ENCODE data around the gene SGSH.

The SGSH gene

DNA sequence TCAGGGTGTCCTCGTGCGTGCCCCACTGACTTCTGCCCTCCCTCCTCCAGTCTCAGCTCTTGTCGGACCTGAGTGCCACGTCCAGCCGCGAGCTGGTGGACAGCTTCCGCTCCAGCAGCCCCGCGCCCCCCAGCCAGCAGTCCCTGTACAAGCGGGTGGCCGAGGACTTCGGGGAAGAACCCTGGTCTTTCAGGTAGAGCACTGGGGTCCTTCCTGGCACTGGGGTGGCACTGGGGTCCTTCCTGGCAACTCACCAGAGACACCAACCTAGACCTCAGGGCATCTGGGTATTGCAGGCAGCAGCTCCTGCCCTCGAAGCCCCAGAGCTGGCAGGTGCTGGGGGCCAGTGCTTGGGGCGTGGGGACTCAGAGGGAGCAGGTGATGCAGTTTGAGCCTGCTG, 25.0 kb downstream of the SGSH start:
- no peak overlapping the region for H3K27ac ChIP-seq (ENCODE audit: low read depth, low read length, poor library complexity, severe bottlenecking)
- H3K9ac ChIP-seq (ENCODE audit: low read length) = no peak overlapping the region
- H3K36me3 ChIP-seq (ENCODE audit: insufficient read depth, low read length) = no peaks in the 10 kb centered on the region
- H2AFZ ChIP-seq (ENCODE audit: low read length) = no peak overlapping the region
- H3F3A ChIP-seq (ENCODE audit: insufficient read depth, low read length) = no peaks in the 10 kb centered on the region
- TF ChIP-seq EZH2 (IDR thresholded peaks at IDR 0.05; ENCODE audit: borderline replicate concordance, low read length) = no peak
- TF ChIP-seq, protein P1, sequence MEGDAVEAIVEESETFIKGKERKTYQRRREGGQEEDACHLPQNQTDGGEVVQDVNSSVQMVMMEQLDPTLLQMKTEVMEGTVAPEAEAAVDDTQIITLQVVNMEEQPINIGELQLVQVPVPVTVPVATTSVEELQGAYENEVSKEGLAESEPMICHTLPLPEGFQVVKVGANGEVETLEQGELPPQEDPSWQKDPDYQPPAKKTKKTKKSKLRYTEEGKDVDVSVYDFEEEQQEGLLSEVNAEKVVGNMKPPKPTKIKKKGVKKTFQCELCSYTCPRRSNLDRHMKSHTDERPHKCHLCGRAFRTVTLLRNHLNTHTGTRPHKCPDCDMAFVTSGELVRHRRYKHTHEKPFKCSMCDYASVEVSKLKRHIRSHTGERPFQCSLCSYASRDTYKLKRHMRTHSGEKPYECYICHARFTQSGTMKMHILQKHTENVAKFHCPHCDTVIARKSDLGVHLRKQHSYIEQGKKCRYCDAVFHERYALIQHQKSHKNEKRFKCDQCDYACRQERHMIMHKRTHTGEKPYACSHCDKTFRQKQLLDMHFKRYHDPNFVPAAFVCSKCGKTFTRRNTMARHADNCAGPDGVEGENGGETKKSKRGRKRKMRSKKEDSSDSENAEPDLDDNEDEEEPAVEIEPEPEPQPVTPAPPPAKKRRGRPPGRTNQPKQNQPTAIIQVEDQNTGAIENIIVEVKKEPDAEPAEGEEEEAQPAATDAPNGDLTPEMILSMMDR (IDR thresholded peaks at IDR 0.05; ENCODE audit: low read length) = no peak
- H3K79me2 ChIP-seq (ENCODE audit: insufficient read depth, low read length) = no peaks in the 10 kb centered on the region
- no peaks in the 10 kb centered on the region for H3K9me3 ChIP-seq (ENCODE audit: low read length)
- H3K4me3 ChIP-seq (ENCODE audit: low read depth, low read length, poor library complexity, severe bottlenecking) = no peak overlapping the region
- peaks cover 19% of the 10 kb centered on the region; the same call in 1 of the 2 replicates for H3K27me3 ChIP-seq (ENCODE audit: insufficient read depth, low read length)
- no peaks in the 10 kb centered on the region for H3K4me1 ChIP-seq (ENCODE audit: insufficient read depth, low read length, severe bottlenecking)
- H3K9me2 ChIP-seq (ENCODE audit: low read depth, low read length) = no peaks in the 10 kb centered on the region
- no peaks in the 10 kb centered on the region for H4K20me1 ChIP-seq (ENCODE audit: insufficient read depth, low read length)
- H3K4me2 ChIP-seq (ENCODE audit: low read length) = no peak overlapping the region

GRCh38 chr17:80191865-80192661, 28.1 kb downstream of the SGSH start:
- no peak overlapping the region for H3K9ac ChIP-seq (ENCODE audit: low read length)
- no peaks in the 10 kb centered on the region for H3K4me1 ChIP-seq (ENCODE audit: insufficient read depth, low read length, severe bottlenecking)
- no peak overlapping the region for H3K4me3 ChIP-seq (ENCODE audit: low read depth, low read length, poor library complexity, severe bottlenecking)
- H4K20me1 ChIP-seq (ENCODE audit: insufficient read depth, low read length) = no peaks in the 10 kb centered on the region
- no peaks in the 10 kb centered on the region for H3F3A ChIP-seq (ENCODE audit: insufficient read depth, low read length)
- H3K79me2 ChIP-seq (ENCODE audit: insufficient read depth, low read length) = no peaks in the 10 kb centered on the region
- no peak for TF ChIP-seq EZH2 (IDR thresholded peaks at IDR 0.05; ENCODE audit: borderline replicate concordance, low read length)
- TF ChIP-seq, protein P1 (IDR thresholded peaks at IDR 0.05; ENCODE audit: low read length) = no peak
- no peak overlapping the region for H3K4me2 ChIP-seq (ENCODE audit: low read length)
- no peaks in the 10 kb centered on the region for H3K9me2 ChIP-seq (ENCODE audit: low read depth, low read length)
- peaks cover 19% of the 10 kb centered on the region; the same call in 1 of the 2 replicates for H3K27me3 ChIP-seq (ENCODE audit: insufficient read depth, low read length)
- H3K27ac ChIP-seq (ENCODE audit: low read depth, low read length, poor library complexity, severe bottlenecking) = no peak overlapping the region
- H3K9me3 ChIP-seq (ENCODE audit: low read length) = no peaks in the 10 kb centered on the region
- H3K36me3 ChIP-seq (ENCODE audit: insufficient read depth, low read length) = no peaks in the 10 kb centered on the region
- no peak overlapping the region for H2AFZ ChIP-seq (ENCODE audit: low read length)

- Histone ChIP-seq H3K9ac (ENCODE audit: low read length) (no peak overlapping the region), H3K27ac (ENCODE audit: low read depth, low read length, poor library complexity, severe bottlenecking) (no peak overlapping the region), H3F3A (ENCODE audit: insufficient read depth, low read length) (no peaks in the 10 kb centered on the region), H3K9me2 (ENCODE audit: low read depth, low read length) (no peaks in the 10 kb centered on the region), H3K36me3 (ENCODE audit: insufficient read depth, low read length) (no peaks in the 10 kb centered on the region), H3K27me3 (ENCODE audit: insufficient read depth, low read length) (peaks cover 19% of the 10 kb centered on the region; the same call in 1 of the 2 replicates), H3K4me1 (ENCODE audit: insufficient read depth, low read length, severe bottlenecking) (no peaks in the 10 kb centered on the region), H4K20me1 (ENCODE audit: insufficient read depth, low read length) (no peaks in the 10 kb centered on the region), H3K79me2 (ENCODE audit: insufficient read depth, low read length) (no peaks in the 10 kb centered on the region), H3K4me3 (ENCODE audit: low read depth, low read length, poor library complexity, severe bottlenecking) (no peak overlapping the region), H2AFZ (ENCODE audit: low read length) (no peak overlapping the region), H3K9me3 (ENCODE audit: low read length) (no peaks in the 10 kb centered on the region), H3K4me2 (ENCODE audit: low read length) (no peak overlapping the region)
- no peak for TF ChIP-seq EZH2 (IDR thresholded peaks at IDR 0.05; ENCODE audit: borderline replicate concordance, low read length)
- TF ChIP-seq, protein P1 (IDR thresholded peaks at IDR 0.05; ENCODE audit: low read length) = no peak
Observed at GRCh38 chr17:80191192-80191591, 28.9 kb downstream of the SGSH start.
